HepG2 (cell line): ENCODE results near the gene FBXO2. TPM values are rescaled to one million over a fixed set of nuclear protein-coding genes. Genes with fewer than 3 reads are reported as not detected.

Source experiments
- CBX5 ChIP-seq: sonication (generic); formaldehyde crosslinking; IDR thresholded peaks from 2 replicates; pipeline ENCODE4 v1.4.0; 2020; ENCODE audit warnings: missing genetic modification reagents, borderline replicate concordance
- HHEX ChIP-seq: IDR thresholded peaks from 2 replicates; pipeline ENCODE4 v1.6.1; 2016; ENCODE audit warnings: control low read depth
- HIC2 ChIP-seq: sonication (generic); formaldehyde crosslinking; IDR thresholded peaks from 2 replicates; pipeline ENCODE4 v1.9.0; 2022; ENCODE audit warnings: low read depth, missing genetic modification reagents
- KDM2A ChIP-seq: sonication (generic); formaldehyde crosslinking; IDR thresholded peaks from 2 replicates; pipeline ENCODE4 v1.4.0; 2020; ENCODE audit warnings: low read depth, missing genetic modification reagents, borderline replicate concordance
- KLF11 ChIP-seq: IDR thresholded peaks from 2 replicates; pipeline ENCODE4 v1.6.1; 2016; ENCODE audit warnings: missing compliant biosample characterization
- LBX2 ChIP-seq: sonication (generic); formaldehyde crosslinking; IDR thresholded peaks from 2 replicates; pipeline ENCODE4 v1.5.0; 2020; ENCODE audit warnings: missing genetic modification reagents, mild to moderate bottlenecking, borderline replicate concordance
- MAFG ChIP-seq: sonication (generic); formaldehyde crosslinking; IDR thresholded peaks from 2 replicates; pipeline ENCODE4 v1.5.1; 2020; ENCODE audit warnings: mild to moderate bottlenecking, missing genetic modification reagents
- MAZ ChIP-seq, 2 experiments: sonication (generic) in 1 of 2; formaldehyde crosslinking in 1 of 2; IDR thresholded peaks; 2 replicates each; pipeline versions ENCODE4 v1.5.0 to v1.6.1; 2012 to 2020; ENCODE audit warnings: low read depth in 2 of 2, mild to moderate bottlenecking in 2 of 2, borderline replicate concordance in 1 of 2, improper control_type of control experiment in 1 of 2, low read length in 1 of 2, missing genetic modification reagents in 1 of 2, moderate library complexity in 1 of 2
- NFYC ChIP-seq: IDR thresholded peaks from 2 replicates; pipeline ENCODE4 v1.6.1; 2016; ENCODE audit warnings: missing genetic modification reagents, missing compliant biosample characterization
- NONO ChIP-seq, 2 experiments: fragments of 450-650 bp in 1 of 2; sonication (generic) in 1 of 2; formaldehyde crosslinking in 1 of 2; IDR thresholded peaks in 1 of 2; conservative IDR thresholded peaks in 1 of 2; 2 replicates each; pipeline versions ENCODE4 v1.6.1 to v1.8.0; 2017 to 2022; ENCODE audit warnings: mild to moderate bottlenecking in 1 of 2, missing genetic modification reagents in 1 of 2, moderate library complexity in 1 of 2
- NR2F1 ChIP-seq, 2 experiments: fragments of 450-650 bp in 1 of 2; formaldehyde crosslinking in 1 of 2; IDR thresholded peaks; 2 replicates each; pipeline versions ENCODE4 v1.5.0 to v1.6.1; 2016 to 2020; ENCODE audit warnings: mild to moderate bottlenecking in 1 of 2, missing compliant biosample characterization in 1 of 2, missing genetic modification reagents in 1 of 2, moderate library complexity in 1 of 2
- TAF1 ChIP-seq: sonication (generic); formaldehyde crosslinking; IDR thresholded peaks from 2 replicates; pipeline ENCODE4 v1.4.0; 2020; ENCODE audit warnings: missing genetic modification reagents
- XBP1 ChIP-seq: sonication (generic); formaldehyde crosslinking; IDR thresholded peaks from 2 replicates; pipeline ENCODE4 v1.5.0; 2020; ENCODE audit warnings: missing genetic modification reagents
- ZNF235 ChIP-seq: sonication (generic); formaldehyde crosslinking; IDR thresholded peaks from 2 replicates; pipeline ENCODE4 v1.8.1; 2023; ENCODE audit warnings: mild to moderate bottlenecking, missing genetic modification reagents, borderline replicate concordance
- ZNF33B ChIP-seq: sonication (generic); formaldehyde crosslinking; IDR thresholded peaks from 2 replicates; pipeline ENCODE4 v1.5.1; 2020; ENCODE audit warnings: mild to moderate bottlenecking, missing genetic modification reagents
- ZNF34 ChIP-seq: sonication (generic); formaldehyde crosslinking; IDR thresholded peaks from 2 replicates; pipeline ENCODE4 v1.4.0; 2020; ENCODE audit warnings: mild to moderate bottlenecking, missing genetic modification reagents, borderline replicate concordance
- ZNF343 ChIP-seq: sonication (generic); formaldehyde crosslinking; IDR thresholded peaks from 2 replicates; pipeline ENCODE4 v1.4.0; 2020; ENCODE audit warnings: mild to moderate bottlenecking, missing genetic modification reagents
- ZNF44 ChIP-seq: sonication (generic); formaldehyde crosslinking; IDR thresholded peaks from 2 replicates; pipeline ENCODE4 v1.5.1; 2020; ENCODE audit warnings: mild to moderate bottlenecking, missing genetic modification reagents
- ZNF549 ChIP-seq: sonication (generic); formaldehyde crosslinking; IDR thresholded peaks from 2 replicates; pipeline ENCODE4 v1.5.0; 2020; ENCODE audit warnings: missing genetic modification reagents
- ZNF563 ChIP-seq: sonication (generic); formaldehyde crosslinking; IDR thresholded peaks from 2 replicates; pipeline ENCODE4 v1.8.0; 2022; ENCODE audit warnings: mild to moderate bottlenecking, moderate library complexity, missing genetic modification reagents
- ZNF709 ChIP-seq: sonication (generic); formaldehyde crosslinking; IDR thresholded peaks from 2 replicates; pipeline ENCODE4 v1.5.0; 2020; ENCODE audit warnings: mild to moderate bottlenecking, missing genetic modification reagents
- ZNF749 ChIP-seq: sonication (generic); formaldehyde crosslinking; IDR thresholded peaks from 2 replicates; pipeline ENCODE4 v1.8.0; 2022; ENCODE audit warnings: mild to moderate bottlenecking, missing genetic modification reagents, moderate library complexity, borderline replicate concordance
- ZNF878 ChIP-seq: sonication (generic); formaldehyde crosslinking; IDR thresholded peaks from 2 replicates; pipeline ENCODE4 v1.8.1; 2023; ENCODE audit warnings: mild to moderate bottlenecking, missing genetic modification reagents, moderate library complexity
- ZNF883 ChIP-seq: sonication (generic); formaldehyde crosslinking; IDR thresholded peaks from 2 replicates; pipeline ENCODE4 v1.5.1; 2020; ENCODE audit warnings: mild to moderate bottlenecking, missing genetic modification reagents; ENCODE audit errors: not compliant biosample characterization
- polyA plus RNA-seq, 8 experiments: library from polyadenylated mRNA; depleted of rRNA in 3 of 8; stranded (reverse) in 7 of 8; unstranded in 1 of 8; fragments of >200 nt; fragmentation: Illumina TruSeq in 4 of 8; extraction: Trizol in 4 of 8; gene quantifications; 2 replicates each; pipeline versions ENCODE4 v1.2.1 to v1.2.3, GENCODE V29; 2011 to 2016; ENCODE audit warnings: low read depth in 4 of 8, missing spikeins in 1 of 8, mixed read lengths in 1 of 8; ENCODE audit not compliant: insufficient read depth in 1 of 8
- total RNA-seq, 5 experiments: library from RNA; depleted of rRNA; stranded (reverse); fragments of >200 nt; fragmentation: Illumina TruSeq; extraction: Trizol; gene quantifications; 2 replicates each; pipeline ENCODE4 v1.2.3, GENCODE V29; 2016; ENCODE audit warnings: low read depth in 1 of 5
- TF ChIP-seq, protein P1 (sequence below): sonication (generic); formaldehyde crosslinking; IDR thresholded peaks from 2 replicates; pipeline ENCODE4 v1.8.0; 2022; ENCODE audit warnings: mild to moderate bottlenecking, missing genetic modification reagents
- TF ChIP-seq, protein P2 (sequence below): sonication (generic); formaldehyde crosslinking; IDR thresholded peaks from 2 replicates; pipeline ENCODE4 v1.5.0; 2020; ENCODE audit warnings: missing genetic modification reagents

FBXO2 gene
- total and polyA plus RNA-seq, 2 of the 13 experiments (the other 11 are each of a cell fraction or from before 2014, with no cell fraction given), result 79.3 to 112 TPM

- TF ChIP-seq HIC2, result no peak
- TF ChIP-seq, protein P1, sequence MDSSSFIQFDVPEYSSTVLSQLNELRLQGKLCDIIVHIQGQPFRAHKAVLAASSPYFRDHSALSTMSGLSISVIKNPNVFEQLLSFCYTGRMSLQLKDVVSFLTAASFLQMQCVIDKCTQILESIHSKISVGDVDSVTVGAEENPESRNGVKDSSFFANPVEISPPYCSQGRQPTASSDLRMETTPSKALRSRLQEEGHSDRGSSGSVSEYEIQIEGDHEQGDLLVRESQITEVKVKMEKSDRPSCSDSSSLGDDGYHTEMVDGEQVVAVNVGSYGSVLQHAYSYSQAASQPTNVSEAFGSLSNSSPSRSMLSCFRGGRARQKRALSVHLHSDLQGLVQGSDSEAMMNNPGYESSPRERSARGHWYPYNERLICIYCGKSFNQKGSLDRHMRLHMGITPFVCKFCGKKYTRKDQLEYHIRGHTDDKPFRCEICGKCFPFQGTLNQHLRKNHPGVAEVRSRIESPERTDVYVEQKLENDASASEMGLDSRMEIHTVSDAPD (CRISPR knock-in tag), result no peak
- no peak for TF ChIP-seq ZNF235 (CRISPR knock-in tag)
- no peak for TF ChIP-seq NR2F1 (CRISPR knock-in tag; IDR thresholded peaks at IDR 0.05)
- no peak for TF ChIP-seq XBP1 (CRISPR knock-in tag)
- no peak for TF ChIP-seq ZNF44 (CRISPR knock-in tag)
- no peak for TF ChIP-seq KLF11
- no peak for TF ChIP-seq ZNF34 (CRISPR knock-in tag)
- TF ChIP-seq ZNF343 (CRISPR knock-in tag), result no peak
- no peak for TF ChIP-seq LBX2
- TF ChIP-seq TAF1, result peak; percentile 54; the same call in 1 of the 2 replicates
- TF ChIP-seq ZNF709 (CRISPR knock-in tag), result 0 out of 2 replicates have a peak, but pooled peaks have one; percentile 36
- no peak for TF ChIP-seq NONO (IDR thresholded peaks at IDR 0.05)
- peak; percentile 66; the same call in 1 of the 2 replicates for TF ChIP-seq NONO (CRISPR knock-in tag; conservative IDR thresholded peaks at IDR 0.05)
- TF ChIP-seq NFYC (CRISPR knock-in tag), result no peak
- peak; percentile 57; the same call in 1 of the 2 replicates for TF ChIP-seq ZNF563 (CRISPR knock-in tag)
- TF ChIP-seq, protein P2, sequence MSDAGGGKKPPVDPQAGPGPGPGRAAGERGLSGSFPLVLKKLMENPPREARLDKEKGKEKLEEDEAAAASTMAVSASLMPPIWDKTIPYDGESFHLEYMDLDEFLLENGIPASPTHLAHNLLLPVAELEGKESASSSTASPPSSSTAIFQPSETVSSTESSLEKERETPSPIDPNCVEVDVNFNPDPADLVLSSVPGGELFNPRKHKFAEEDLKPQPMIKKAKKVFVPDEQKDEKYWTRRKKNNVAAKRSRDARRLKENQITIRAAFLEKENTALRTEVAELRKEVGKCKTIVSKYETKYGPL (CRISPR knock-in tag), result no peak
- TF ChIP-seq ZNF878 (CRISPR knock-in tag), result no peak
- no peak for TF ChIP-seq CBX5 (CRISPR knock-in tag)
- peak; percentile 53; the same call in 1 of the 2 replicates for TF ChIP-seq MAZ (IDR thresholded peaks at IDR 0.05; ENCODE audit: borderline replicate concordance, low read depth, low read length)
- peak; percentile 57; the same call in 1 of the 2 replicates for TF ChIP-seq MAZ (CRISPR knock-in tag; IDR thresholded peaks at IDR 0.05; ENCODE audit: low read depth)
- TF ChIP-seq HHEX (CRISPR knock-in tag), result no peak
- TF ChIP-seq MAFG, result no peak
- TF ChIP-seq ZNF549 (CRISPR knock-in tag), result no peak
- TF ChIP-seq KDM2A (CRISPR knock-in tag), result peak; percentile 45; the same call in 1 of the 2 replicates
- TF ChIP-seq ZNF33B (CRISPR knock-in tag), result no peak
- no peak for TF ChIP-seq ZNF883 (CRISPR knock-in tag)
- TF ChIP-seq ZNF749, result no peak
Measured at GRCh38 chr1:11654137-11654938, at the start of gene FBXO2, which contains the start of gene FBXO44 (continued).
